SJSA1 (cell line): ENCODE data around the gene TRAPPC2L. TPM values are rescaled to one million over a fixed set of nuclear protein-coding genes. Genes with fewer than 3 reads are reported as not detected.

Source experiments
- DNase-seq, 2 experiments: peaks; one replicate each; pipeline ENCODE4 v3.0.0-alpha.2; 2015 to 2020; ENCODE audit warnings: low spot score in 2 of 2, low read depth in 1 of 2
- H3K27ac ChIP-seq: fragments of 250-450 bp; sonication (Bioruptor Pico); 2 replicates; pipeline ENCODE4 v1.5.1; 2020; ENCODE audit warnings: mild to moderate bottlenecking, moderate library complexity
- H3K27me3 ChIP-seq: fragments of 250-450 bp; sonication (Bioruptor Pico); replicated peaks from 2 replicates; pipeline ENCODE4 v1.5.1; 2020; ENCODE audit warnings: mild to moderate bottlenecking, moderate library complexity
- H3K36me3 ChIP-seq: fragments of 250-450 bp; sonication (Bioruptor Pico); 2 replicates; pipeline ENCODE4 v1.5.1; 2020; ENCODE audit warnings: mild to moderate bottlenecking
- H3K4me1 ChIP-seq: fragments of 250-450 bp; sonication (Bioruptor Pico); replicated peaks from 2 replicates; pipeline ENCODE4 v1.6.1; 2021; ENCODE audit warnings: mild to moderate bottlenecking
- H3K4me3 ChIP-seq: fragments of 250-450 bp; sonication (Bioruptor Pico); 2 replicates; pipeline ENCODE4 v1.5.1; 2020; ENCODE audit warnings: mild to moderate bottlenecking
- H3K9me3 ChIP-seq: fragments of 250-450 bp; sonication (Bioruptor Pico); replicated peaks from 2 replicates; pipeline ENCODE4 v1.5.1; 2020; ENCODE audit warnings: mild to moderate bottlenecking
- total RNA-seq: library from RNA; depleted of rRNA; stranded (reverse); fragments of >200 nt; shearing (Covaris generic); gene quantifications from 2 replicates; pipeline ENCODE4 v1.2.3, GENCODE V29; 2014

TRAPPC2L gene
- total RNA-seq, 1 experiment from 2014 or later = 27.5 TPM

DNA sequence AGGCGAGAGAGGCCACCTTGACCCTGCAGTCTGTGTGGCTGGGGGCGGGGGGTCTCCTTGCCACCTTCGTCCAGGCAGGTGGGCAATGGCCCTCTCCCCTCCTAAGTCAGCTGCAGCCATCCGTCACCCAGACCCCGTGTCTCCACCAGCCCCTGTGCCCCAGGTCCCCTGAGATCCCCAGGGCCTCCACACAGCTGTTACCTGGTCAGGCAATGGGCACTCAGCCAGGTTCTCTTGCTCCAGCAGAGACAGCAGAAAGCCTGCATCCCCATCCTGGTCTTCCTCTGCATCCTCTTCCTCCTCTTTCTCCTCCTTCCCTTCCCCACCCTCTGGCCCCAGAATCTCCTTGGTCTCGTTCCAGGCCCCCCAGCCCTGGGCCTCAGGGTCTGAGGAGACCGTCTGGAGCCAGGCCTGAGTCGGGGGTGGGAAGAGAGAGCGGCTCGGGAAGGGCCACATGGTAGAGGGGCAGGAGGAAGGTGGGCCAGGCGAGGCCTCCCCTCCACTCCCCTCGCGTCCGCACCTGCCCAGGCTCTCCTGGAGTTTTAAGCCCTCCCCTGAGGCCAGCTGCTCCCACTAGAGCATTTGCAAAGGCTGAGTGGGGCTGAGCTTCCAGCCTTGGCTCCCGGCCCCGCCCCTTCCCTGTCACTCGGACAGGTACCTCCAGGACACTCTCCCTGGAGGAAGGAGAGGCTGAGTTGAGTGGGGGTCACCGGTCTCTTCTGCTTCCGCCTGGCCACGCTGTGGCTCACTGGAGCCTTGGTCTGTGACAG, 9.4 kb downstream of the TRAPPC2L start, which contains the start of gene PABPN1L:
Gene PABPN1L (minus strand): TSS at position 510 of the 770 bp plus-strand sequence. CDS start 54 bp downstream, at position 456.
- DNase-seq = no peak
- no peaks in the 10 kb centered on the region for H3K9me3 ChIP-seq

GRCh38 chr16:88867581-88868246, 10.8 kb downstream of the TRAPPC2L start:
- no peak overlapping the region for H3K27ac ChIP-seq
- H3K27me3 ChIP-seq = peaks cover 41% of the 10 kb centered on the region
- DNase-seq = no peak
- no peaks in the 10 kb centered on the region for H3K9me3 ChIP-seq
- no peaks in the 10 kb centered on the region for H3K36me3 ChIP-seq
- H3K4me3 ChIP-seq = no peak overlapping the region
- no peaks in the 10 kb centered on the region for H3K4me1 ChIP-seq

More for the DNA sequence above, 9.4 kb downstream of the TRAPPC2L start, which contains the start of gene PABPN1L:
- no peaks in the 10 kb centered on the region for H3K4me1 ChIP-seq
- H3K36me3 ChIP-seq = no peaks in the 10 kb centered on the region
- peaks cover 30% of the 10 kb centered on the region for H3K27me3 ChIP-seq
- H3K4me3 ChIP-seq = no peak within 1 kb of the TSS
- H3K27ac ChIP-seq = no peak within 1 kb of the TSS

DNA sequence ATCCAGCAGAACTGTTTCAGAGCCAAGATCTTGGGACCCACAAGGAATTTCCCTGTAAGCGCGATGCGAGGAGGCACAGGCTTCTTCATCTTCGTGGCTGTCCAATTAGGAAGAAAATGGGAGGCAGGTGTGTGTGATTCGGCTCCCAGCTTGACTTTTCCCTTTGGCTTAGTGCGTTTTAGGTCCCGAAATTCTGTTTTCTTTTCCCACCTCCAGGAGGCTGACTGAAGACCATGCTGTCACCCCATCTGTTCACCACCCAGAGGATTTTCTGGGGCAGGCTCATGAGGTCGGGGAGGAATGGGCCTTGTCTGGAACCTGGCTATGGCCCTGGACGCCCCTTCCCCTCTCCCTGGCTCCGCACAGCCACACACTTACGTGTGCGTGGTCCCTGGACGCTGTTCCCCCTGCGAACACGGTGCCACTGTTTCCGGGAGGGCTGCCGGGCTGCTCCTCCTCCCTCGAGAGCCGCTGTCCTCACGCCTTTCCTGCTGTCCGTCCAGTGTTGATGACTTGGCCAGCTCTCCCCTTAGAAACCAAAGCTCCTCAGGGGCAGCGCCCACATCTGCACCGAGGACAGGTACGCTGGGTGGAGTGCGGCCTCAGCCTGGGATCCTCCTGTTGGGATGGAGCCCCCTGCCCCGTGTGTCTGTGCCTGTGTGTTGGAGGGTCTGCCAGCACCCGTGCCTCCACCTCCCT, 12.2 kb downstream of the TRAPPC2L start:
- Histone ChIP-seq H3K27me3 (peaks cover 55% of the 10 kb centered on the region), H3K9me3 (no peaks in the 10 kb centered on the region), H3K36me3 (no peaks in the 10 kb centered on the region), H3K27ac (no peak overlapping the region), H3K4me1 (no peaks in the 10 kb centered on the region), H3K4me3 (no peak overlapping the region)
- DNase-seq = no peak

GRCh38 chr16:88869673-88869980, 12.7 kb downstream of the TRAPPC2L start:
- H3K4me3 ChIP-seq = no peak overlapping the region

GRCh38 chr16:88870608-88871348, 13.9 kb downstream of the TRAPPC2L start:
- H3K27me3 ChIP-seq = peaks cover 71% of the 10 kb centered on the region
- H3K4me3 ChIP-seq = no peak overlapping the region
- DNase-seq = no peak
- H3K9me3 ChIP-seq = no peaks in the 10 kb centered on the region
- no peak overlapping the region for H3K27ac ChIP-seq
- no peaks in the 10 kb centered on the region for H3K4me1 ChIP-seq
- H3K36me3 ChIP-seq = no peaks in the 10 kb centered on the region

More at GRCh38 chr16:88869673-88869980, 12.7 kb downstream of the TRAPPC2L start:
- no peak for DNase-seq
- no peaks in the 10 kb centered on the region for H3K4me1 ChIP-seq
- no peaks in the 10 kb centered on the region for H3K36me3 ChIP-seq
- H3K9me3 ChIP-seq = no peaks in the 10 kb centered on the region
- peaks cover 60% of the 10 kb centered on the region for H3K27me3 ChIP-seq
- no peak overlapping the region for H3K27ac ChIP-seq

DNA sequence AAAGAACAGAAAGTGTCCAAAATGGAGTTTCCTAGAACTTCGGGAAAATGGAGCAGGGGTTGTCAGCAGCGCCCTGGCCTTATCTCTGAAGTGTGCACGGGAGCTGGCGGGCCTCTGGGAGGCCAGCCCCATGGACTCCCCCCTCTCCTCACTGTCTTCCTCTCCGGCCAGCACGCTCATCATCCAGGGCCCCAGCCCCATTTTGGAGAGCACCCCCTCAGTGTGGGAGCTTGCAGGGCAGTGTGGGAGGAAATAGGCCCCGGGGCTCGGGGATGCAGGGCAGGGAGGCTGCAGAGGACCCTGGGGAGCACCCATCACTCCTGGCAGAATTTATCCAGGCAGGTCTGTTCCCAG, 14.4 kb downstream of the TRAPPC2L start:
- DNase-seq = no peak
- H3K4me3 ChIP-seq = no peak overlapping the region
- no peak overlapping the region for H3K27ac ChIP-seq
- H3K9me3 ChIP-seq = no peaks in the 10 kb centered on the region
- no peaks in the 10 kb centered on the region for H3K36me3 ChIP-seq
- H3K27me3 ChIP-seq = peaks cover 77% of the 10 kb centered on the region
- H3K4me1 ChIP-seq = no peaks in the 10 kb centered on the region; the same call in 1 of the 2 replicates

- no peak overlapping the region for H3K4me3 ChIP-seq
- no peak overlapping the region for H3K27ac ChIP-seq
- H3K36me3 ChIP-seq = no peaks in the 10 kb centered on the region
- peaks cover 82% of the 10 kb centered on the region for H3K27me3 ChIP-seq
- DNase-seq = no peak
- H3K4me1 ChIP-seq = peaks cover 5% of the 10 kb centered on the region
- no peaks in the 10 kb centered on the region for H3K9me3 ChIP-seq
These were observed 14.9 kb downstream of the TRAPPC2L start for GRCh38 chr16:88871730-88872416.

GRCh38 chr16:88872650-88873331, 15.9 kb downstream of the TRAPPC2L start:
- Histone ChIP-seq H3K27ac (no peak overlapping the region), H3K4me3 (no peak overlapping the region), H3K9me3 (no peaks in the 10 kb centered on the region), H3K4me1 (peaks cover 11% of the 10 kb centered on the region), H3K36me3 (no peaks in the 10 kb centered on the region), H3K27me3 (peaks cover 90% of the 10 kb centered on the region)
- DNase-seq = no peak

GRCh38 chr16:88874938-88875599, 18.1 kb downstream of the TRAPPC2L start:
- Histone ChIP-seq H3K36me3 (no peaks in the 10 kb centered on the region), H3K27ac (no peak overlapping the region), H3K27me3 (peaks cover 82% of the 10 kb centered on the region), H3K4me3 (no peak overlapping the region), H3K9me3 (no peaks in the 10 kb centered on the region), H3K4me1 (peaks cover 11% of the 10 kb centered on the region)
- DNase-seq = no peak

GRCh38 chr16:88875703-88876234, 18.8 kb downstream of the TRAPPC2L start:
- peaks cover 81% of the 10 kb centered on the region for H3K27me3 ChIP-seq

DNA sequence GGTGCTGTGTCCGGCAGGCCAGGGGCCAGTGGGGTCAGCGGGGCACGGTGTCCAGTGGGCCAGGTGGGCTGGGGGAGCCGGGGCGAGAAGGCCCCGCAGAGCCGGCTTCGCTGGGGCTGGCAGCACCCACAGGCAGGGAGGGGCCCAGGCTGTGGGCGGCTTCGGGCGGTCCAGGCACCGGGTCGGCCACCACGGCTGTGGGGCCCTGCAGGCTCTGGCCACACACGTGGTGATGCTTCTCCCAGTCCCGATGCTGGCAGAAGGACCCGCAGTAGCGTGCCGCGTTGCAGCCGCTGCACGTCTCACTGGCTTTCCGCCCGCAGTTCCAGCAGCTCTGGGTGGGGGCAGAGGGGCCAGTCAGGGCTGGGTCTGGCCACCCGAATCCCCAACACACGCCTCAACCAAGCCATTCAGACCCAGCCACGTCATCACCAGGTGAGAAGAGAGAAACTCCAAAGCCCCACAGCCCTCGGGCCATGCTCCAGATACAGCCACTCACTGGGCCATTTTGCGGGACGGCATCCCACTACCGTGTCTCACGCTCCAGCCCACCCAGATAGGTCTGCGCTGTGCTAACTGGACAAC, 20.1 kb downstream of the TRAPPC2L start:
- peak in 1 of 2 experiments; percentile 14 for DNase-seq
- peaks cover 11% of the 10 kb centered on the region for H3K4me1 ChIP-seq

More at GRCh38 chr16:88875703-88876234, 18.8 kb downstream of the TRAPPC2L start:
- no peak for DNase-seq
- Histone ChIP-seq H3K4me3 (no peak overlapping the region), H3K27ac (no peak overlapping the region), H3K36me3 (no peaks in the 10 kb centered on the region), H3K4me1 (peaks cover 11% of the 10 kb centered on the region), H3K9me3 (no peaks in the 10 kb centered on the region)

More for the DNA sequence above, 20.1 kb downstream of the TRAPPC2L start:
- Histone ChIP-seq H3K9me3 (no peaks in the 10 kb centered on the region), H3K4me3 (no peak overlapping the region), H3K36me3 (no peaks in the 10 kb centered on the region), H3K27me3 (peaks cover 69% of the 10 kb centered on the region), H3K27ac (no peak overlapping the region)
